ENCODE measurements around the gene USP49. TPM values are rescaled to one million over a fixed set of nuclear protein-coding genes. Genes with fewer than 3 reads are reported as not detected.

The USP49 gene
- total and polyA plus RNA-seq, 2 of the 13 experiments (the other 11 are each of a cell fraction or from before 2014, with no cell fraction given) = 2.9 to 4.3 TPM

DNA sequence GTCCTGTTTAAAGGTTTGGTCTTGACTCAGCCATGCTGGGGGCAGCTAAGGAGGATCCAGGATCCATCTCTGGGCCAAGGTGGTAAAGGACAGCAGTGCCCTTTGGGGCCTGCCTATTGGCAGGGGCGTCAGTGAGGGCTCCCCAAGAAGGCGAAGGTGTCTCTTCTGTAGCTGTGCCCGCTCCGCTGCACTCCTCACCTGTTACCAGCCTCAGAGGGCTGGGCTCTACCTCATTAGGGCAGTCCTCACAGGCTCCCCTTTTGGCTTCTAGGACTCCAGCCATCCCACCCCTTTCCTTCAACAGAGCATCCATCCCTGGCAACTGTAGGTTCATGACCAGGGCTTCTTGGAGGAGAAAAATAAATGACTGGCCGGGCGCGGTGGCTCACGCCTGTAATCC, 125.8 kb downstream of the USP49 start:
- CTCF ChIA-PET (ENCODE audit: low intra/inter-chr PET ratio, low total read pairs) = no interaction called here
- Histone ChIP-seq H3K9ac (ENCODE audit: insufficient read depth, low read depth, low read length) (peak overlapping the region; percentile 62), H3K36me3 (replicated peaks in 1 of 2; ENCODE audit: control insufficient read depth in 1 of 2, insufficient read depth in 2 of 2, low read length in 2 of 2) (peaks cover 14 to 30% of the 10 kb centered on the region in 2 experiments; a peak in 4 of 5 replicates), H2AFZ (ENCODE audit: low read length) (no peak overlapping the region), H3K27me3 (ENCODE audit: control insufficient read depth in 1 of 2, insufficient read depth in 2 of 2, low read length in 2 of 2) (no peaks in the 10 kb centered on the region), H3K79me2 (ENCODE audit: insufficient read depth, low read length) (no peaks in the 10 kb centered on the region), H3K9me3 (ENCODE audit: low read length) (no peaks in the 10 kb centered on the region), H3K27ac (ENCODE audit: extremely low read length, insufficient read depth, low read length) (peak overlapping the region; percentile 75), H3K4me2 (ENCODE audit: low read depth, low read length) (peak overlapping the region; percentile 63), H3K4me3 (replicated peaks in 1 of 3; ENCODE audit: insufficient read depth in 1 of 3, low read depth in 2 of 3, low read length in 3 of 3) (no peak overlapping the region), H3K4me1 (ENCODE audit: insufficient read depth, low read length) (peaks cover 38% of the 10 kb centered on the region), H4K20me1 (ENCODE audit: insufficient read depth, low read length) (no peaks in the 10 kb centered on the region)
- FAIRE-seq = no peak
- POLR2A ChIA-PET = interaction anchor here (1.0 to 4.6 kb wide), 11 partner anchors 10 to 281 kb away, joined by 4 to 112 read pairs (median 7); partner anchors contain the start of genes FRS3, PGC, TAF8 and TFEB
- intact Hi-C loops (cut with micrococcal nuclease; ENCODE audit: unreplicated experiment) (loop anchor here (2.0 kb wide), 1 partner anchor 35 kb away; the partner anchor contains the start of gene TFEB), in situ Hi-C loops (cut with HindIII; ENCODE audit: extremely low pct_ligation_motif_present, low pct_unique_long_range_greater_than_20kb) (no loop called here)
- no TSS peak for BruUV-seq (replicated peaks)
- ATAC-seq = no peak
- WGBS (ENCODE audit: low lambda C conversion rate) = 97% methylated on average over 8 of the region's 8 CpGs
- no peak for DNase-seq (ENCODE audit: low spot score)
- TF ChIP-seq, protein P1, sequence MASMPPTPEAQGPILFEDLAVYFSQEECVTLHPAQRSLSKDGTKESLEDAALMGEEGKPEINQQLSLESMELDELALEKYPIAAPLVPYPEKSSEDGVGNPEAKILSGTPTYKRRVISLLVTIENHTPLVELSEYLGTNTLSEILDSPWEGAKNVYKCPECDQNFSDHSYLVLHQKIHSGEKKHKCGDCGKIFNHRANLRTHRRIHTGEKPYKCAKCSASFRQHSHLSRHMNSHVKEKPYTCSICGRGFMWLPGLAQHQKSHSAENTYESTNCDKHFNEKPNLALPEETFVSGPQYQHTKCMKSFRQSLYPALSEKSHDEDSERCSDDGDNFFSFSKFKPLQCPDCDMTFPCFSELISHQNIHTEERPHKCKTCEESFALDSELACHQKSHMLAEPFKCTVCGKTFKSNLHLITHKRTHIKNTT (CRISPR knock-in tag; IDR thresholded peaks at IDR 0.05) = no peak
- TF ChIP-seq ARNTL (CRISPR knock-in tag; IDR thresholded peaks at IDR 0.05) = no peak
- TF ChIP-seq, protein P2, sequence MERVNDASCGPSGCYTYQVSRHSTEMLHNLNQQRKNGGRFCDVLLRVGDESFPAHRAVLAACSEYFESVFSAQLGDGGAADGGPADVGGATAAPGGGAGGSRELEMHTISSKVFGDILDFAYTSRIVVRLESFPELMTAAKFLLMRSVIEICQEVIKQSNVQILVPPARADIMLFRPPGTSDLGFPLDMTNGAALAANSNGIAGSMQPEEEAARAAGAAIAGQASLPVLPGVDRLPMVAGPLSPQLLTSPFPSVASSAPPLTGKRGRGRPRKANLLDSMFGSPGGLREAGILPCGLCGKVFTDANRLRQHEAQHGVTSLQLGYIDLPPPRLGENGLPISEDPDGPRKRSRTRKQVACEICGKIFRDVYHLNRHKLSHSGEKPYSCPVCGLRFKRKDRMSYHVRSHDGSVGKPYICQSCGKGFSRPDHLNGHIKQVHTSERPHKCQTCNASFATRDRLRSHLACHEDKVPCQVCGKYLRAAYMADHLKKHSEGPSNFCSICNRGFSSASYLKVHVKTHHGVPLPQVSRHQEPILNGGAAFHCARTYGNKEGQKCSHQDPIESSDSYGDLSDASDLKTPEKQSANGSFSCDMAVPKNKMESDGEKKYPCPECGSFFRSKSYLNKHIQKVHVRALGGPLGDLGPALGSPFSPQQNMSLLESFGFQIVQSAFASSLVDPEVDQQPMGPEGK (CRISPR knock-in tag; IDR thresholded peaks at IDR 0.05) = no peak
- TF ChIP-seq GTF3A (CRISPR knock-in tag; conservative IDR thresholded peaks at IDR 0.05) = 0 out of 2 replicates have a peak, but pooled peaks have one; percentile 59
- no peak for TF ChIP-seq ELF1 (CRISPR knock-in tag; IDR thresholded peaks at IDR 0.05)
- TF ChIP-seq GATA4 (IDR thresholded peaks at IDR 0.05; ENCODE audit: borderline replicate concordance, low read depth) = 0 out of 2 replicates have a peak, but pooled peaks have one; percentile 19
- 0 out of 2 replicates have a peak, but pooled peaks have one; percentile 8 for TF ChIP-seq DMAP1 (CRISPR knock-in tag; IDR thresholded peaks at IDR 0.05)
- no peak for TF ChIP-seq MBNL3 (CRISPR knock-in tag; conservative IDR thresholded peaks at IDR 0.05)
- no peak for TF ChIP-seq HNF1A (IDR thresholded peaks at IDR 0.05; ENCODE audit: low read depth)
- TF ChIP-seq HNF1A (CRISPR knock-in tag; IDR thresholded peaks at IDR 0.05; ENCODE audit: borderline replicate concordance) = 0 out of 2 replicates have a peak, but pooled peaks have one; percentile 4
- no peak for TF ChIP-seq NFKB2 (CRISPR knock-in tag; IDR thresholded peaks at IDR 0.05; ENCODE audit: borderline replicate concordance)
- TF ChIP-seq FOXO1 (CRISPR knock-in tag; IDR thresholded peaks at IDR 0.05) = peak; percentile 3; the same call in 1 of the 2 replicates
- TF ChIP-seq ZNF496 (CRISPR knock-in tag; IDR thresholded peaks at IDR 0.05; ENCODE audit: insufficient replicate concordance) = no peak
- no peak for TF ChIP-seq ZNF33A (CRISPR knock-in tag; IDR thresholded peaks at IDR 0.05; ENCODE audit: borderline replicate concordance)
- no peak for TF ChIP-seq PREB (CRISPR knock-in tag; IDR thresholded peaks at IDR 0.05)
- TF ChIP-seq RFX5 (IDR thresholded peaks at IDR 0.05; ENCODE audit: low read depth, low read length) = no peak
- TF ChIP-seq POLR2AphosphoS5 (IDR thresholded peaks at IDR 0.05; ENCODE audit: low read depth, low read length) = no peak
- TF ChIP-seq ZNF335 (CRISPR knock-in tag; IDR thresholded peaks at IDR 0.05) = no peak
